Memory B cell (primary cell): ENCODE data around the gene LOXHD1.

Source experiments
- ATAC-seq: fragments of 150-1000 bp; cut with Tn5 transposase; 2 replicates; pipeline ENCODE4 v1.10.0; 2021; ENCODE audit warnings: low read depth, mild to moderate bottlenecking, moderate library complexity
- DNase-seq, 2 donors: peaks; one replicate each; pipeline ENCODE4 v3.0.0; 2022; ENCODE audit warnings: low spot score in 2 of 2
- H3K27ac Mint-ChIP-seq: one replicate; pipeline ENCODE4 v1.8.0; 2022; ENCODE audit warnings: mild to moderate bottlenecking, moderate library complexity, mixed read lengths
- H3K27me3 Mint-ChIP-seq: one replicate; pipeline ENCODE4 v1.8.0; 2022; ENCODE audit warnings: mixed read lengths
- H3K36me3 Mint-ChIP-seq: one replicate; pipeline ENCODE4 v1.8.0; 2022; ENCODE audit warnings: mild to moderate bottlenecking, mixed read lengths
- H3K4me1 Mint-ChIP-seq: one replicate; pipeline ENCODE4 v1.8.0; 2022; ENCODE audit warnings: mixed read lengths
- H3K4me3 Mint-ChIP-seq: one replicate; pipeline ENCODE4 v1.8.0; 2022; ENCODE audit warnings: mild to moderate bottlenecking, moderate library complexity, mixed read lengths
- H3K9me3 Mint-ChIP-seq: one replicate; pipeline ENCODE4 v1.8.0; 2022; ENCODE audit warnings: mixed read lengths

The LOXHD1 gene

GRCh38 chr18:46474487-46475389 is 182.3 kb downstream of the LOXHD1 start:
- no peak overlapping the region for H3K4me3 Mint-ChIP-seq
- no peak overlapping the region for H3K27ac Mint-ChIP-seq
- H3K9me3 Mint-ChIP-seq: peaks cover 1% of the 10 kb centered on the region
- no peaks in the 10 kb centered on the region for H3K4me1 Mint-ChIP-seq
- no peaks in the 10 kb centered on the region for H3K36me3 Mint-ChIP-seq
- H3K27me3 Mint-ChIP-seq: peaks cover 27% of the 10 kb centered on the region
- no peak for DNase-seq
- ATAC-seq: no peak

GRCh38 chr18:46471809-46472498 is 185.1 kb downstream of the LOXHD1 start:
- H3K4me1 Mint-ChIP-seq: no peaks in the 10 kb centered on the region
- H3K27me3 Mint-ChIP-seq: peaks cover 24% of the 10 kb centered on the region
- ATAC-seq (no peak), DNase-seq (no peak)
- H3K4me3 Mint-ChIP-seq: no peak overlapping the region
- peaks cover 1% of the 10 kb centered on the region for H3K9me3 Mint-ChIP-seq
- no peaks in the 10 kb centered on the region for H3K36me3 Mint-ChIP-seq
- no peak overlapping the region for H3K27ac Mint-ChIP-seq

- no peak for ATAC-seq
Measured at GRCh38 chr18:46470714-46471113, 186.3 kb downstream of the LOXHD1 start.

GRCh38 chr18:46469186-46469915 is 187.7 kb downstream of the LOXHD1 start:
- Mint-ChIP-seq H3K4me3 (no peak overlapping the region), H3K9me3 (peaks cover 1% of the 10 kb centered on the region), H3K27ac (no peak overlapping the region), H3K36me3 (no peaks in the 10 kb centered on the region), H3K4me1 (no peaks in the 10 kb centered on the region), H3K27me3 (peaks cover 27% of the 10 kb centered on the region)
- no peak for ATAC-seq
- no peak for DNase-seq

More at GRCh38 chr18:46470714-46471113, 186.3 kb downstream of the LOXHD1 start:
- DNase-seq: no peak
- no peaks in the 10 kb centered on the region for H3K36me3 Mint-ChIP-seq
- no peak overlapping the region for H3K4me3 Mint-ChIP-seq
- H3K4me1 Mint-ChIP-seq: no peaks in the 10 kb centered on the region
- H3K27ac Mint-ChIP-seq: no peak overlapping the region
- H3K9me3 Mint-ChIP-seq: peaks cover 1% of the 10 kb centered on the region
- H3K27me3 Mint-ChIP-seq: peaks cover 24% of the 10 kb centered on the region

GRCh38 chr18:46468426-46469180 is 188.4 kb downstream of the LOXHD1 start:
- peaks cover 27% of the 10 kb centered on the region for H3K27me3 Mint-ChIP-seq
- peaks cover 1% of the 10 kb centered on the region for H3K9me3 Mint-ChIP-seq
- DNase-seq (no peak), ATAC-seq (no peak)
- H3K4me3 Mint-ChIP-seq: no peak overlapping the region
- H3K36me3 Mint-ChIP-seq: no peaks in the 10 kb centered on the region
- no peak overlapping the region for H3K27ac Mint-ChIP-seq
- H3K4me1 Mint-ChIP-seq: no peaks in the 10 kb centered on the region

GRCh38 chr18:46466234-46467160 is 190.5 kb downstream of the LOXHD1 start:
- no peak overlapping the region for H3K27ac Mint-ChIP-seq
- no peak overlapping the region for H3K4me3 Mint-ChIP-seq
- no peak for DNase-seq
- no peaks in the 10 kb centered on the region for H3K4me1 Mint-ChIP-seq
- no peaks in the 10 kb centered on the region for H3K9me3 Mint-ChIP-seq
- no peak for ATAC-seq
- no peaks in the 10 kb centered on the region for H3K36me3 Mint-ChIP-seq
- peaks cover 17% of the 10 kb centered on the region for H3K27me3 Mint-ChIP-seq

- no peaks in the 10 kb centered on the region for H3K36me3 Mint-ChIP-seq
- no peak overlapping the region for H3K4me3 Mint-ChIP-seq
- H3K9me3 Mint-ChIP-seq: no peaks in the 10 kb centered on the region
- ATAC-seq: no peak
- peaks cover 8% of the 10 kb centered on the region for H3K27me3 Mint-ChIP-seq
- no peak for DNase-seq
- H3K4me1 Mint-ChIP-seq: no peaks in the 10 kb centered on the region
- H3K27ac Mint-ChIP-seq: no peak overlapping the region
Measured at GRCh38 chr18:46464926-46465655, 191.9 kb downstream of the LOXHD1 start.

GRCh38 chr18:46462523-46462922 is 194.5 kb downstream of the LOXHD1 start:
- Mint-ChIP-seq H3K27me3 (peaks cover 9% of the 10 kb centered on the region), H3K9me3 (no peaks in the 10 kb centered on the region), H3K27ac (no peak overlapping the region), H3K4me1 (no peaks in the 10 kb centered on the region), H3K36me3 (no peaks in the 10 kb centered on the region), H3K4me3 (no peak overlapping the region)
- ATAC-seq (no peak), DNase-seq (no peak)

- ATAC-seq: no peak
- DNase-seq: no peak
- H3K4me3 Mint-ChIP-seq: no peak overlapping the region
- H3K27ac Mint-ChIP-seq: no peak overlapping the region
- H3K9me3 Mint-ChIP-seq: no peaks in the 10 kb centered on the region
- peaks cover 9% of the 10 kb centered on the region for H3K27me3 Mint-ChIP-seq
- H3K4me1 Mint-ChIP-seq: no peaks in the 10 kb centered on the region
- H3K36me3 Mint-ChIP-seq: no peaks in the 10 kb centered on the region
Measured at GRCh38 chr18:46461993-46462392, 195.0 kb downstream of the LOXHD1 start.

- Mint-ChIP-seq H3K4me1 (no peaks in the 10 kb centered on the region), H3K27ac (no peak overlapping the region), H3K36me3 (no peaks in the 10 kb centered on the region), H3K27me3 (peaks cover 12% of the 10 kb centered on the region), H3K4me3 (no peak overlapping the region), H3K9me3 (no peaks in the 10 kb centered on the region)
- DNase-seq (no peak), ATAC-seq (no peak)
Measured at GRCh38 chr18:46460754-46461153, 196.3 kb downstream of the LOXHD1 start.

- Mint-ChIP-seq H3K9me3 (no peaks in the 10 kb centered on the region), H3K4me3 (no peak overlapping the region), H3K36me3 (no peaks in the 10 kb centered on the region), H3K27ac (no peak overlapping the region), H3K4me1 (no peaks in the 10 kb centered on the region), H3K27me3 (peaks cover 8% of the 10 kb centered on the region)
- ATAC-seq (no peak), DNase-seq (no peak)
Measured at GRCh38 chr18:46459789-46460455, 197.1 kb downstream of the LOXHD1 start.

- Mint-ChIP-seq H3K27ac (no peak overlapping the region), H3K4me3 (no peak overlapping the region), H3K9me3 (no peaks in the 10 kb centered on the region), H3K27me3 (peaks cover 9% of the 10 kb centered on the region), H3K36me3 (no peaks in the 10 kb centered on the region), H3K4me1 (no peaks in the 10 kb centered on the region)
- ATAC-seq (no peak), DNase-seq (no peak)
Measured at GRCh38 chr18:46458472-46458871, 198.5 kb downstream of the LOXHD1 start.
